Subcutaneous adipose tissue (tissue), 4 donors: ENCODE results near the gene ROBO1. TPM values are rescaled to one million over a fixed set of nuclear protein-coding genes. Genes with fewer than 3 reads are reported as not detected.

Experiments used
- CTCF ChIP-seq: fragments of 450-650 bp; IDR thresholded peaks from one replicate; pipeline ENCODE4 v1.5.1; 2016; ENCODE audit warnings: low read depth, mild to moderate bottlenecking, control low read depth, antibody characterized with exemption, moderate library complexity
- total RNA-seq, 4 donors: library from RNA; depleted of rRNA; stranded (reverse); fragments of >200 nt; gene quantifications; one replicate each; pipeline ENCODE4 v1.1.0, GENCODE V29; 2016

Gene ROBO1
- total RNA-seq, 4 donors from 2014 or later = 26.6 to 34.0 (median 30.8) TPM

GRCh38 chr3:79534727-79535126, 233.1 kb downstream of the ROBO1 start:
- TF ChIP-seq CTCF = no peak

- TF ChIP-seq CTCF = no peak
Observed at GRCh38 chr3:79531566-79532295, 236.1 kb downstream of the ROBO1 start.

- TF ChIP-seq CTCF = no peak
Observed at GRCh38 chr3:79521221-79521848, 246.5 kb downstream of the ROBO1 start.

GRCh38 chr3:79517766-79518413, 249.9 kb downstream of the ROBO1 start:
- TF ChIP-seq CTCF = no peak

GRCh38 chr3:79516795-79517194, 251.0 kb downstream of the ROBO1 start:
- TF ChIP-seq CTCF = no peak

GRCh38 chr3:79515072-79515471, 252.7 kb downstream of the ROBO1 start:
- no peak for TF ChIP-seq CTCF

GRCh38 chr3:79514069-79514468, 253.7 kb downstream of the ROBO1 start:
- TF ChIP-seq CTCF = no peak
